ENCODE results near the gene RAI1.

- TF ChIP-seq CTCF (IDR thresholded peaks at IDR 0.05): no peak
- TF ChIP-seq POLR2A (IDR thresholded peaks at IDR 0.05): no peak
Measured at GRCh38 chr17:17783116-17783824, 102.0 kb downstream of the RAI1 start.
